IPS DF 6.9 (cell line): ENCODE results near the gene DLGAP1.

Experiments
- DNase-seq: peaks from one replicate; pipeline ENCODE4 v3.0.0-alpha.2; 2013; ENCODE audit warnings: low read depth, low spot score
- H3K27ac ChIP-seq: one replicate; pipeline ENCODE4 v1.5.1; 2013; ENCODE audit warnings: low read length, control low read depth
- H3K27me3 ChIP-seq: 2 replicates; pipeline ENCODE4 v1.6.1; 2013; ENCODE audit warnings: mild to moderate bottlenecking, low read length; ENCODE audit not compliant: control insufficient read depth, insufficient read depth
- H3K36me3 ChIP-seq: 2 replicates; pipeline ENCODE4 v1.6.1; 2013; ENCODE audit warnings: low read length; ENCODE audit not compliant: control insufficient read depth, insufficient read depth
- H3K4me1 ChIP-seq: 2 replicates; pipeline ENCODE4 v1.6.1; 2013; ENCODE audit warnings: low read length; ENCODE audit not compliant: control insufficient read depth, insufficient read depth
- H3K4me3 ChIP-seq: 2 replicates; pipeline ENCODE4 v1.5.1; 2013; ENCODE audit warnings: mild to moderate bottlenecking, low read length
- H3K9me3 ChIP-seq: 2 replicates; pipeline ENCODE4 v1.6.1; 2013; ENCODE audit warnings: low read length, inconsistent platforms; ENCODE audit not compliant: control insufficient read depth, insufficient read depth
- WGBS: extraction: QIAGEN DNeasy Blood & Tissue Kit; methylation state at CpG from one replicate; pipeline ENCODE4 v1.1.7; 2013; ENCODE audit warnings: mixed read lengths, missing lambda C conversion rate; ENCODE audit not compliant: insufficient read length, insufficient coverage; 5-methylcytosine and 5-hydroxymethylcytosine counted together

Gene DLGAP1

DNA sequence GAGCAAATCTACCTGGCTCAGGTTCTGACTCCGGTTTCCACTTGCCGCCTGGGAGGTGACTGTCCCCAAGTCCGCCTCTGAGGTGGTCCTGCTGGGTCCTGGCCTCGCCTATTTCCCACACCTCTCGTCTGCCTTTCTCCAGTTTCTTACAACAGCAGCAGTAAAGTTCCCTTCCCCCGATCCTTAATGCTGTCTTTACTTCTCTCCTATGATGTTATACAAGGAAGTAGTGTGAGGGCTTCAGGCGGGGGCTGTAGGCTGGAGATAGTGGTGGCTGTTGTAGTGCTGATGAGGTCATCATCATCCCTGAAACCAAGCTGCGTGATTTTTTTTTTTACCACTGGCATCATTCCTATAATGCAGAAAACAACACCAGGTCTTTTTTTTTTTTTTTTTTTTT, 986.3 kb downstream of the DLGAP1 start:
- Histone ChIP-seq H3K27me3 (no peaks in the 10 kb centered on the region), H3K27ac (no peak overlapping the region), H3K4me3 (no peak overlapping the region), H3K36me3 (no peaks in the 10 kb centered on the region), H3K9me3 (no peaks in the 10 kb centered on the region), H3K4me1 (0 out of 2 replicates have a peak, but pooled peaks cover 2% of the 10 kb centered on the region)
- DNase-seq: no peak
- no CpG with 5 or more reads among the region's 8 CpGs for WGBS

DNA sequence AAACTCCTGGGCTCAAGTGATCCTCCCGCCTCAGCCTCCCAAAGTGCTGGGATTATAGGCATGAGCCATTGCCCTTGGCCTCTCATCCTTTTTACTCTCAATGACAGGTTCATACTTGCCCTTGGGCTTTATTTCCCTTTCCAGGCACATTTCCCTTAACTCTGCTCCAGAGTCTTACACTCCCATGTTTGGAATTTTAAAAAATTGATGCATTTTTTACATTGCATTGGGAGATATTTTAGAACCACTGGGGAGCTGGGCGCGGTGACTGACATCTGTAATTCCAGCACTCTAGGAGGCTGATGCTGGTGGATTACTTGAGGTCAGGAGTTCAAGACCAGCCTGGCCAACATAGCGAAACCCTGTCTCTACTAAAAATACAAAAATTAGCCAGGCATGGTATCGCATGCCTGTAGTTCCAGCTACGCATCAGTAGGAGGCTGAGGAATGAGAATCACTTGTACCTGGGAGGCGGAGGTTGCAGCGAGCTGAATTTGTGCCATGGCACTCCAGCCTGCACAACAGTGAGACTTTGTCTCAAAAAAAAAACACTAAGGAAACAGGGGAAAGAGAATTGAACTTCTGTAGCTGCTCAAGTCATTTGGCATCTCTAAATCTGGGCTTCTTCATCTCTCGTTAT, 986.9 kb downstream of the DLGAP1 start:
- Histone ChIP-seq H3K4me3 (no peak overlapping the region), H3K36me3 (no peaks in the 10 kb centered on the region), H3K4me1 (0 out of 2 replicates have a peak, but pooled peaks cover 2% of the 10 kb centered on the region), H3K27me3 (no peaks in the 10 kb centered on the region), H3K27ac (no peak overlapping the region), H3K9me3 (no peaks in the 10 kb centered on the region)
- no CpG with 5 or more reads among the region's 9 CpGs for WGBS
- DNase-seq: no peak

DNA sequence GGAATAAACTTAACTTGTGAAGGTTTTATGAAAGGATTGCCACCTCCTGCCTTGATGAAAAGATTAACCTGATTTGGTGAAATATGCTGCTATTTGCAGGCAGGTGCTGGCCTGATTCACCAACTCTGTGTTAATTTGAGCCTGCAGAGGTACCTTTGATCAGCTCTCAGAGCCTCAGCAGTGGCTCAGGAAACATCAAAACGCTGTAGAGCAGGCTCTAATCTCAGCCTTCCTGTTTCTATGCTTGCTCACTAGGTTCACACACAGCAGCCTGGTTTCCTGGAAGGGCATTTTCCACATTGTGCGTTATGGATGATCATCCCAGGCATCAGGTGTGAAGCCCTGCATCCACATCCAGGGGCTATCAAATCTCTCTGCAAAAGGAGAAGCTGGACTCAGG, 988.2 kb downstream of the DLGAP1 start:
- Histone ChIP-seq H3K4me3 (no peak overlapping the region), H3K9me3 (no peaks in the 10 kb centered on the region), H3K27ac (no peak overlapping the region), H3K36me3 (no peaks in the 10 kb centered on the region), H3K4me1 (0 out of 2 replicates have a peak, but pooled peaks cover 2% of the 10 kb centered on the region), H3K27me3 (no peaks in the 10 kb centered on the region)
- no CpG with 5 or more reads among the region's 2 CpGs for WGBS
- no peak for DNase-seq

DNA sequence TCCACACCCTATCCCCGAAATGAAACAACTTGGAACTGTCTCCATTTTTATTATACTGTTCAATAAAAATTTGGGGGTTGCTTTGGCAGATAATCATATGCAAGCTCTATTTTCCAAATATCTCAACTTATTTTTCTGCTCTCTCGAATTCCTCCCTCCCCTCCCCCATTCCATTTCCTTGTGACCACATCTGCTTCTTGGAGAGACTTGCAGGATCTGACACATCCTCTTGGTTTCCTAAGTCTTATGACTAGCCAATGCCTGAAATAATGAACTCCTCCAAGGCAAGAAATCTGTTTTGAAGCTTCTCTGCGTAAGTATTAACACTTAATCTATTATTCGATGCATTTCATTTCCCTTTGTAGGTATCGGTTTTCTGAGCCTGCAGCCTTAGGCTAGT, 989.1 kb downstream of the DLGAP1 start:
- no peaks in the 10 kb centered on the region for H3K27me3 ChIP-seq
- H3K4me1 ChIP-seq: 0 out of 2 replicates have a peak, but pooled peaks cover 2% of the 10 kb centered on the region
- no peaks in the 10 kb centered on the region for H3K9me3 ChIP-seq
- no peaks in the 10 kb centered on the region for H3K36me3 ChIP-seq
- H3K27ac ChIP-seq: no peak overlapping the region
- WGBS: no CpG with 5 or more reads among the region's 5 CpGs
- no peak overlapping the region for H3K4me3 ChIP-seq
- no peak for DNase-seq

DNA sequence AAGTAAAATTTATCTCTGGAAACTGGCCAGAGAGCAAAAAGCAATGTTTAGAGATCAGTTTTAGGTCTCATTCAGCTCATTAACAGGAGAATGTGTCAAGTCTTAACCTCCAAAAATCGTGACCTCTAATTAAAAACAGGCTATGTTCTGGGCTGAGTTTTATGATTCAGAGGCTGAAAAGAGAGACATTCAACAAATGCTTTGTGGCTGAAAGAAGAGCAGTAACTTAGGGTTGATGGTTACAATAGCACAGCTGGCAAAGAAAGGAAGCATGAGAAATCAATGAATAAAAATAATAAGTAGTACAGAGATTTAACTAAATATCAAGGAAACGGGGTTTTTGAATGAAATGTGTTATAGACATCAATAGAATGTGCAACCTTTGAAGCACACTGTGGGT, 992.1 kb downstream of the DLGAP1 start:
- Histone ChIP-seq H3K4me1 (no peaks in the 10 kb centered on the region), H3K4me3 (no peak overlapping the region), H3K27ac (no peak overlapping the region), H3K36me3 (peaks cover 6% of the 10 kb centered on the region; the same call in 1 of the 2 replicates), H3K9me3 (no peaks in the 10 kb centered on the region), H3K27me3 (no peaks in the 10 kb centered on the region)
- no peak for DNase-seq
- 100% methylated on average over 1 of the region's 2 CpGs for WGBS

DNA sequence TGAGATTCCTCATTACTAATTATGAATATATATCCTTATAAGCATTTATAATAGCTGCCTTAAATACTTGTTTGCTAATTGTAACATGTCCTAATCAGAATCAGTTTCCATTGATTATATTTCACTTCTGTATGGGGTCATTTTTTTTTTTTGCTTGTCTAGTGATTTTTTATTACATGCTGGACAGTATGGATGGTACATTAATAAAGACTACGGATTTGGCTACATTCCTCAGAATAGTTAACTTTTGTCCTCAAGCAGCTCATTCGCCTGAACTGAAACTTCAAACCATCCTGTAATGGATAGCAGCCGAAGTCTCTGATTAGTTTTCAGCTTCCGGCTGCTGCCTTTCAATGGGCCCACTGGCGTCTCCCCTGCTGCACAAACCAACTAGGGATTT, 993.4 kb downstream of the DLGAP1 start:
- no CpG with 5 or more reads among the region's 5 CpGs for WGBS
- H3K4me1 ChIP-seq: no peaks in the 10 kb centered on the region
- peaks cover 13% of the 10 kb centered on the region; the same call in 1 of the 2 replicates for H3K36me3 ChIP-seq
- H3K4me3 ChIP-seq: no peak overlapping the region
- H3K27me3 ChIP-seq: no peaks in the 10 kb centered on the region
- no peak overlapping the region for H3K27ac ChIP-seq
- H3K9me3 ChIP-seq: no peaks in the 10 kb centered on the region
- DNase-seq: no peak

DNA sequence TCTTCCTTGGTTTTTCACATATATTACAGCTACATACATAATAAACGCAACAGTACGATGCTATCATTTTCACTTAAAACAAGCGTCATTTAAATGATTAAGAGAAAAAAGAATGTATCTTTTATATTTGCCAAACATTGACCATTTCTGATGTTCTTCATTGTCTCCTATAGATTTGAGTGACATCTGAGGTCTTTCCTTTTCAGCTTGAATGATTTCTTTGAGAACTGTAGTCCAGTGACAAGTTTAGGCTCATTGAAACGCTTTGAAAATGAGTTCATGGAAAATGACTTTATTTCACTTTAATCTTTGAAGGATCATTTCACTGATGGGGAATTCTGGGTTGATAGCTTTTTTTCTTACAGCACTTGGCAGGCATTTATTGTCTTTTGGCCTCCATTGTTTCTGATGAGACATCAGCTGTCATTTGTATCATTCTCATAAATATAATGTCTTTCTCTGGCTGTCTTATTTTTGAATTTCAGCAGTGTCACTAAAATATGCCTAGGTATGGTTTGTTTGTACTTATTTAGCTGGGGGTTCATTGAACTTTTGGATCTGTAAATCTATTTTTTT, 994.2 kb downstream of the DLGAP1 start:
- no CpG with 5 or more reads among the region's 4 CpGs for WGBS
- no peaks in the 10 kb centered on the region for H3K9me3 ChIP-seq
- no peak overlapping the region for H3K27ac ChIP-seq
- peaks cover 2% of the 10 kb centered on the region; the same call in 1 of the 2 replicates for H3K4me1 ChIP-seq
- no peaks in the 10 kb centered on the region for H3K27me3 ChIP-seq
- H3K36me3 ChIP-seq: peaks cover 17% of the 10 kb centered on the region; the same call in 1 of the 2 replicates
- no peak for DNase-seq
- no peak overlapping the region for H3K4me3 ChIP-seq

DNA sequence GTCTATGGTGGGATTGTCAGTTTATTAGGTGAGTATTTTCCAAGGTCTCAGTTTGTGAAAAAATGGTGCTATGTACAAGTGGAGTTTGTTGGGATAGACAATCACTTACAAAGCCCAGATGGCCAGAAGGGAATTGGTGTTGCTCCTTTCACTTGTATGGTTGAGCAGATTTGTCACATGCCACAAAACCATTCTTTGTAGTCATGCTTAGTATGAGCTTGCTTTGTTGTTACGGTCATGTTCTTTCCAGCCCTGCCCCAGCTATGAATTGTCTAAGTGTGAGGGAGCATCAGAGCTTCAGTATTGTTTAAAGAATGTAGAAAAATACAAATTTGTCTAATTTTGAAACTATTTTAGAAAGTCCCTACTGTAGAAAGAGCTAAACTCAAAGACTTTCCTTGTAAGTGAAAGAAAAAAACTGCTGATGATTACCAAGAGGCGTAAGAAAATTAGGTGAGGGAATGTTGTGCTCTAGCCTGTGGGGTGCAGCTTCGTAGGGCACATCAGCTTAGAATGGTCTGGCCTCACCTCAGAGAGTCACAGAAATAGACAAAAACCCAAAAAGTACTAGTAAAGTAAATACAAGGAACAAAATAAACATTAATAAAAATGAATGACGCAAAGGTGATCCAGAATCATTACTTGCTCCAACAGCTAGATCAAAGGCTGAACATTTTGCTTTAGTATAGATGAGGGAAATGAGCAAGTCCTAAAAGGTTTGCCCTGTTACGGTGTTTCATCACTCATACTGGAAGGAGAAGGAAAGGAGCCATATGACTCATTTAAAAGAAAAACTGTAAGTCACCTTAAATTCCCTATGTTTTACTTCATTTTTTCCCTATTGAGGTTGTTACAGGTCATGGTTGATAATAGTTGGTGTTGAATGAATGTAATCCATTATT, 995.9 kb downstream of the DLGAP1 start:
- H3K27me3 ChIP-seq: no peaks in the 10 kb centered on the region
- H3K27ac ChIP-seq: peak overlapping the region; percentile 4
- no peak overlapping the region for H3K4me3 ChIP-seq
- H3K9me3 ChIP-seq: no peaks in the 10 kb centered on the region
- no CpG with 5 or more reads among the region's 5 CpGs for WGBS
- DNase-seq: no peak
- peaks cover 2% of the 10 kb centered on the region; the same call in 1 of the 2 replicates for H3K4me1 ChIP-seq
- H3K36me3 ChIP-seq: peaks cover 17% of the 10 kb centered on the region; the same call in 1 of the 2 replicates

DNA sequence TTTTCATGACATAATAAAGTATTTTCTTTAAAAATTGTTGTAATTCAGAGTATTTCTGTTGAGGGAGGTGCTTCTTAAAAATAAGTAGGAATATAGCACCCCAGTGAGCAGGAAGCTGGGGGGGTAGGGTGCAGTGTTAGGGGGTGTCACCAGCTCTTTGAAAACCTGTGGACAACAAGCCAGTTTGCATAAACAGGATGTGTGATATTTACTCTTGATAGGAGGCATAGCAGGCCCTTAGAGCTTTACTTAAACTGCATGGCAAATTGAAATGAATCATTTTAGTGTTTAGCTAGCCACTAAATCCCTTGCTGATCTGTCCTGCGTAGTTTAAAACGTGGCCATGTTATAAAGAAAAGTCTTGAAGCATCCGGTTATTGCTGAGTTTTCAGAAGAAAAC, 996.7 kb downstream of the DLGAP1 start:
- H3K27me3 ChIP-seq: no peaks in the 10 kb centered on the region
- H3K4me3 ChIP-seq: no peak overlapping the region
- no CpG with 5 or more reads among the region's 3 CpGs for WGBS
- DNase-seq: no peak
- peaks cover 17% of the 10 kb centered on the region; the same call in 1 of the 2 replicates for H3K36me3 ChIP-seq
- H3K9me3 ChIP-seq: no peaks in the 10 kb centered on the region
- H3K4me1 ChIP-seq: peaks cover 2% of the 10 kb centered on the region; the same call in 1 of the 2 replicates
- H3K27ac ChIP-seq: no peak overlapping the region

DNA sequence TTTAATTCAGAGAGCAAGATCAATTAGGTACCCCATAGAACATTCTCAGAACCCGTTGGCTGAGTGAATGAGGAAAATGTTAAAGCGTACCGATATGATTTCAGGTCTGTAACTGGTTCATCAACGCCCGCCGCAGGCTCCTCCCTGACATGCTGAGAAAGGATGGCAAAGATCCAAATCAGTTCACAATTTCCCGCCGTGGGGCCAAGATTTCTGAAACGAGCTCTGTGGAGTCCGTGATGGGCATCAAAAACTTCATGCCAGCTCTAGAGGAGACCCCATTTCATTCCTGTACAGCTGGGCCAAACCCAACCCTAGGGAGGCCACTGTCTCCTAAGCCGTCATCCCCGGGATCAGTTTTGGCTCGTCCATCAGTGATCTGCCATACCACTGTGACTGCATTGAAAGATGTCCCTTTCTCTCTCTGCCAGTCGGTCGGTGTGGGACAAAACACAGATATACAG, 997.8 kb downstream of the DLGAP1 start:
- Histone ChIP-seq H3K4me1 (peaks cover 2% of the 10 kb centered on the region; the same call in 1 of the 2 replicates), H3K27ac (no peak overlapping the region)

More for the DNA sequence above, 997.8 kb downstream of the DLGAP1 start:
- no CpG with 5 or more reads among the region's 15 CpGs for WGBS
- peaks cover 17% of the 10 kb centered on the region; the same call in 1 of the 2 replicates for H3K36me3 ChIP-seq
- no peak for DNase-seq
- H3K4me3 ChIP-seq: no peak overlapping the region
- H3K9me3 ChIP-seq: no peaks in the 10 kb centered on the region
- no peaks in the 10 kb centered on the region for H3K27me3 ChIP-seq
